Fibroblast of gingiva (primary cell): ENCODE measurements around the gene SFSWAP.
A peak's percentile ranks its signal among the peaks of the same experiment; 100 is the strongest.
"Not testable (repeated sequence)": the region's sequence is repeated elsewhere in the genome, so short reads cannot be mapped to it uniquely, and the experiment has no call there.

Source experiments
- DNase-seq: peaks from one replicate; pipeline ENCODE4 v3.0.0-alpha.2; 2011; ENCODE audit warnings: low read depth

SFSWAP gene

GRCh38 chr12:131702573-131702877 is 8.4 kb upstream of the SFSWAP start:
- DNase-seq: no peak

- no peak for DNase-seq
Measured at GRCh38 chr12:131703161-131703560, 7.7 kb upstream of the SFSWAP start.

- no peak for DNase-seq
Measured at GRCh38 chr12:131704509-131704908, 6.4 kb upstream of the SFSWAP start.

GRCh38 chr12:131706709-131707108 is 4.2 kb upstream of the SFSWAP start:
- DNase-seq: not testable (repeated sequence)

GRCh38 chr12:131709226-131709625 is 1.7 kb upstream of the SFSWAP start:
- DNase-seq: no peak

- DNase-seq: no peak
Measured at GRCh38 chr12:131711551-131712205, 788 bp downstream of the SFSWAP start.

GRCh38 chr12:131713349-131713748 is 2.5 kb downstream of the SFSWAP start:
- DNase-seq: no peak

- no peak for DNase-seq
Measured at GRCh38 chr12:131714759-131715158, 3.9 kb downstream of the SFSWAP start.

- no peak for DNase-seq
Measured at GRCh38 chr12:131716282-131716681, 5.4 kb downstream of the SFSWAP start.

GRCh38 chr12:131720241-131720640 is 9.4 kb downstream of the SFSWAP start:
- no peak for DNase-seq

- DNase-seq: no peak
Measured at GRCh38 chr12:131720921-131721320, 10.0 kb downstream of the SFSWAP start.

- no peak for DNase-seq
Measured at GRCh38 chr12:131721548-131721947, 10.7 kb downstream of the SFSWAP start.

GRCh38 chr12:131723532-131723931 is 12.6 kb downstream of the SFSWAP start:
- no peak for DNase-seq

GRCh38 chr12:131724534-131724933 is 13.6 kb downstream of the SFSWAP start:
- DNase-seq: no peak

GRCh38 chr12:131725503-131725902 is 14.6 kb downstream of the SFSWAP start:
- no peak for DNase-seq

- no peak for DNase-seq
Measured at GRCh38 chr12:131728720-131729119, 17.8 kb downstream of the SFSWAP start.

- no peak for DNase-seq
Measured at GRCh38 chr12:131729254-131729955, 18.5 kb downstream of the SFSWAP start.

- no peak for DNase-seq
Measured at GRCh38 chr12:131732996-131733615, 22.2 kb downstream of the SFSWAP start.

- no peak for DNase-seq
Measured at GRCh38 chr12:131733874-131734273, 23.0 kb downstream of the SFSWAP start.

GRCh38 chr12:131734336-131735152 is 23.7 kb downstream of the SFSWAP start:
- no peak for DNase-seq

- DNase-seq: no peak
Measured at GRCh38 chr12:131735153-131735456, 24.2 kb downstream of the SFSWAP start.

- peak; percentile 66 for DNase-seq
Measured at GRCh38 chr12:131735476-131736445, 24.9 kb downstream of the SFSWAP start.
